GM18507 (cell line): Measurements from ENCODE around the gene PTMA.
A peak's percentile ranks its signal among the peaks of the same experiment; 100 is the strongest.

Experiments
- DNase-seq: peaks from one replicate; pipeline ENCODE4 v3.0.0; 2011; ENCODE audit warnings: low read depth; ENCODE audit not compliant: insufficient read length; ENCODE audit errors: extremely low spot score
- FAIRE-seq: peaks from 2 replicates; lab custom pipeline; 2011; peaks lifted over from hg19 to GRCh38; lab: Jason Lieb, UNC

PTMA gene

GRCh38 chr2:231674587-231675338, 33.6 kb upstream of the PTMA start:
- DNase-seq, result no peak
- FAIRE-seq, result peak; percentile 88

- FAIRE-seq (no peak), DNase-seq (no peak)
These were observed 32.1 kb upstream of the PTMA start for GRCh38 chr2:231676243-231676642.

GRCh38 chr2:231677632-231678104, 30.7 kb upstream of the PTMA start:
- DNase-seq, result no peak
- peak; percentile 92 for FAIRE-seq

- DNase-seq, result no peak
- FAIRE-seq, result no peak
These were observed 28.4 kb upstream of the PTMA start for GRCh38 chr2:231679908-231680284.

GRCh38 chr2:231680285-231680991, 27.9 kb upstream of the PTMA start:
- DNase-seq (no peak), FAIRE-seq (peak; percentile 38)

GRCh38 chr2:231680992-231681852, 27.1 kb upstream of the PTMA start:
- FAIRE-seq (peak; percentile 42), DNase-seq (no peak)

GRCh38 chr2:231682603-231683291, 25.6 kb upstream of the PTMA start:
- DNase-seq (no peak), FAIRE-seq (no peak)

- DNase-seq (no peak), FAIRE-seq (no peak)
These were observed 24.8 kb upstream of the PTMA start for GRCh38 chr2:231683292-231684235.

GRCh38 chr2:231684314-231685223, 23.8 kb upstream of the PTMA start:
- FAIRE-seq (no peak), DNase-seq (no peak)

GRCh38 chr2:231685349-231686191, 22.8 kb upstream of the PTMA start:
- DNase-seq, result no peak

GRCh38 chr2:231686192-231687100, 21.9 kb upstream of the PTMA start:
- no peak for FAIRE-seq

More at GRCh38 chr2:231685349-231686191, 22.8 kb upstream of the PTMA start:
- FAIRE-seq, result no peak

GRCh38 chr2:231687133-231687852, 21.0 kb upstream of the PTMA start:
- no peak for DNase-seq
- peak; percentile 86 for FAIRE-seq

More at GRCh38 chr2:231686192-231687100, 21.9 kb upstream of the PTMA start:
- DNase-seq, result no peak

GRCh38 chr2:231687961-231688360, 20.4 kb upstream of the PTMA start:
- FAIRE-seq, result no peak
- DNase-seq, result no peak

- FAIRE-seq, result no peak
- no peak for DNase-seq
These were observed 19.6 kb upstream of the PTMA start for GRCh38 chr2:231688719-231689118.
